ENCODE data around the gene TSPAN4. TPM values are rescaled to one million over a fixed set of nuclear protein-coding genes. Genes with fewer than 3 reads are reported as not detected.

TSPAN4 gene
- total and polyA plus RNA-seq, 4 experiments from 2014 or later = 1.8 to 5.8 (median 4.4) TPM

DNA sequence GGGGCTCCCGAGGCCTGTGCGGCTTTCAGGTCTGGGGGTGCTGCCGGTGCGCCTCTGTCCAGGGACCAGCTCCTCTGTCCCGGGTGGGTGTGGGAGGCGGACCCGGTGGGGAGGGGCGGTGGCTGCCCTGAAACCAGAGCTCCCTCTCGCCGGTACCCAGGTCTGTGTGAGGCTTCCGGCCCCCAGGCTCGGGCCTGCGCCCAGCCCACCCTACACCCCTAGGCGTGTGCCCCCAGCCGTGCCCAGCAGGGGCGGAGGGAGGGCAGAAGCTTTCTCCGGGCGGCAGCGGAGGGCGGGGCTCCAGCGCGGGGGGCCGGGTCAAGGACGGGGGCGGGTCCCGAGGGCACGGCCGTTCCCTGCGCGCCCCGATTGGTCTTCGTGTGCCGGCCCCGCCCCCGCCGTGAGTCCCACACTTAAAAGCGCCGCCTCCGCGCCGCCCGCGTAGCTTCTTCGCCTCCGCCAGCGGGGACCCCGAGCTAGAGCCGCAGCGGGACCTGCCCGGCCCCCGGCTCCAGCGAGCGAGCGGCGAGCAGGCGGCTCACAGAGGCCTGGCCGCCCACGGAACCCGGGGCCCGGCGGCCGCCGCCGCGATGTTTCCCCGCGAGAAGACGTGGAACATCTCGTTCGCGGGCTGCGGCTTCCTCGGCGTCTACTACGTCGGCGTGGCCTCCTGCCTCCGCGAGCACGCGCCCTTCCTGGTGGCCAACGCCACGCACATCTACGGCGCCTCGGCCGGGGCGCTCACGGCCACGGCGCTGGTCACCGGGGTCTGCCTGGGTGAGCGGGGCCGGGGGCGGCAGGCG, 23.3 kb upstream of the TSPAN4 start:
- ChIA-PET POLR2A (ENCODE audit: partially characterized antibody) (interaction anchor here (0.6 to 6.4 kb wide), 21 partner anchors 9 to 611 kb away, joined by 3 to 109 read pairs (median 6); partner anchors contain the start of genes BET1L, CD151, DEAF1 and GATD1), CTCF (ENCODE audit: partially characterized antibody) (interaction anchor here (0.9 to 1.5 kb wide), 4 partner anchors 10 to 23 kb away, joined by 3 to 4 read pairs (median 4); partner anchors contain the start of gene RPLP2)
- peak overlapping the region in 1 of 2 donors; percentile 73 for H3K4me3 ChIP-seq (ENCODE audit: low read length in 2 of 2)

DNA sequence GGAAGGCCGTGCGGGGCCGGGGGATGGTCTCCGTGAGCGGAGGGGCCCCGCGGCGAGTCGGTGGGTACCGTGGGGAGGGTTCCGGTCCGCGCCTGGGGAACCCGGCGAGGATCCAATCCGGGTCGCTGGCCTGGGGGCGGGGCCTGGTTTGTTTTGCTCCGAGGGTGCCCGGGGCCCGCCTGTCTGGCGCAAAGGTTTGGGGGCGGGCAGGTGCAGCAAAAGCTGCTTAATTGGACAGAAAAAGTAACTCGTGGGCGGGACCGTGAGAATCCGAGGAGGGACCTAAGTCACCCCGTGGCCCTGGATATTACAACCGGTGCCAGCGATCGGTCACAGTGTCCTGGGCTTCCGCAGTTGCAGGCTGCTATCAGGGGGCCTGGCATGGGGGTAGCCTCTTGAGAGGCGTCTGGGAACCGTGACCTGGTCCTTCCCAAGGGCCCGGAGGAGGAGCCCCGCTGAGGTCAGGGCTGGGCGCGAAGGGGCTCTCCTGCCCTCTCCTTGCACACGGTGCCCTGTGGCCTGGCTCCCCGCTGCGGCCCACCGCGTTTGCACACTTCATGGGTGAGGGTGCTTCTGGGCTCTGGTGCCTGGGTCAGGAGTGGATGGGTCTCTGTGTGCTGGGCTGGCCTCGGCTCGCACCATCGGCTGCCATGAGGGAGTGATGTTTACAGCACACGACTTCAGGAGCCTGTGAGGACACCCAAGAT, 22.6 kb upstream of the TSPAN4 start:
- H3K27ac Mint-ChIP-seq = peak overlapping the region; percentile 87 to 94 (median 92)
- H3K27me3 Mint-ChIP-seq = no peaks in the 10 kb centered on the region
- peak overlapping the region; percentile 87 to 94 (median 89) for H3K4me3 Mint-ChIP-seq
- H3K4me1 ChIP-seq (ENCODE audit: insufficient read depth, low read length) = peaks cover 22% of the 10 kb centered on the region
- CTCF ChIA-PET (ENCODE audit: partially characterized antibody) = interaction anchor here (1.3 to 1.5 kb wide), 2 partner anchors 21 kb away, joined by 3 to 4 read pairs; no protein-coding TSS in a partner anchor
- H3K36me3 ChIP-seq (ENCODE audit: insufficient read depth, low read length) = peaks cover 5% of the 10 kb centered on the region
- H3K27me3 ChIP-seq (ENCODE audit: insufficient read depth, low read length) = no peaks in the 10 kb centered on the region
- POLR2A ChIA-PET (ENCODE audit: partially characterized antibody) = interaction anchor here (0.6 to 6.4 kb wide), 15 partner anchors 10 to 612 kb away, joined by 3 to 109 read pairs (median 7); partner anchors contain the start of genes BET1L, CD151, PHRF1 and PIDD1
- peaks cover 2 to 22% (median 11%) of the 10 kb centered on the region in 4 donors for H3K4me1 Mint-ChIP-seq
- intact Hi-C loops (cut with micrococcal nuclease) = loop anchor here (1.0 to 2.0 kb wide), 3 partner anchors 11 to 22 kb away; partner anchors contain the start of genes CD151, POLR2L, RPLP2 and TSPAN4
- no peaks in the 10 kb centered on the region for H3K9me3 ChIP-seq (ENCODE audit: control insufficient read depth in 1 of 2, low read length in 2 of 2)
- peak overlapping the region; percentile 66 to 73 for H3K4me3 ChIP-seq (ENCODE audit: low read length in 2 of 2)
- DNase-seq = peak; percentile 94 to 97 (median 96)
- H3K36me3 Mint-ChIP-seq = peaks cover 5 to 20% of the 10 kb centered on the region in 2 donors
- no peaks in the 10 kb centered on the region for H3K9me3 Mint-ChIP-seq
- peak overlapping the region; percentile 81 for H3K27ac ChIP-seq (ENCODE audit: low read depth, low read length)

More for the DNA sequence above, 23.3 kb upstream of the TSPAN4 start:
- intact Hi-C loops (cut with micrococcal nuclease) = loop anchor here (1.0 to 2.0 kb wide), 3 partner anchors 10 to 23 kb away; partner anchors contain the start of genes CD151, POLR2L, RPLP2 and TSPAN4
- Mint-ChIP-seq H3K27ac (peak overlapping the region in 6 of 7 donors; percentile 88 to 94 (median 92)), H3K4me1 (peaks cover 2 to 22% (median 11%) of the 10 kb centered on the region in 4 donors), H3K36me3 (peaks cover 0 to 15% of the 10 kb centered on the region in 2 donors), H3K4me3 (peak overlapping the region; percentile 11 to 94 (median 89)), H3K9me3 (no peaks in the 10 kb centered on the region), H3K27me3 (no peaks in the 10 kb centered on the region)
- DNase-seq = peak; percentile 89 to 92 (median 91)
- peaks cover 22% of the 10 kb centered on the region for H3K4me1 ChIP-seq (ENCODE audit: insufficient read depth, low read length)
- no peaks in the 10 kb centered on the region for H3K27me3 ChIP-seq (ENCODE audit: insufficient read depth, low read length)
- peak overlapping the region; percentile 81 for H3K27ac ChIP-seq (ENCODE audit: low read depth, low read length)
- H3K9me3 ChIP-seq (ENCODE audit: control insufficient read depth in 1 of 2, low read length in 2 of 2) = no peaks in the 10 kb centered on the region
- H3K36me3 ChIP-seq (ENCODE audit: insufficient read depth, low read length) = no peaks in the 10 kb centered on the region

DNA sequence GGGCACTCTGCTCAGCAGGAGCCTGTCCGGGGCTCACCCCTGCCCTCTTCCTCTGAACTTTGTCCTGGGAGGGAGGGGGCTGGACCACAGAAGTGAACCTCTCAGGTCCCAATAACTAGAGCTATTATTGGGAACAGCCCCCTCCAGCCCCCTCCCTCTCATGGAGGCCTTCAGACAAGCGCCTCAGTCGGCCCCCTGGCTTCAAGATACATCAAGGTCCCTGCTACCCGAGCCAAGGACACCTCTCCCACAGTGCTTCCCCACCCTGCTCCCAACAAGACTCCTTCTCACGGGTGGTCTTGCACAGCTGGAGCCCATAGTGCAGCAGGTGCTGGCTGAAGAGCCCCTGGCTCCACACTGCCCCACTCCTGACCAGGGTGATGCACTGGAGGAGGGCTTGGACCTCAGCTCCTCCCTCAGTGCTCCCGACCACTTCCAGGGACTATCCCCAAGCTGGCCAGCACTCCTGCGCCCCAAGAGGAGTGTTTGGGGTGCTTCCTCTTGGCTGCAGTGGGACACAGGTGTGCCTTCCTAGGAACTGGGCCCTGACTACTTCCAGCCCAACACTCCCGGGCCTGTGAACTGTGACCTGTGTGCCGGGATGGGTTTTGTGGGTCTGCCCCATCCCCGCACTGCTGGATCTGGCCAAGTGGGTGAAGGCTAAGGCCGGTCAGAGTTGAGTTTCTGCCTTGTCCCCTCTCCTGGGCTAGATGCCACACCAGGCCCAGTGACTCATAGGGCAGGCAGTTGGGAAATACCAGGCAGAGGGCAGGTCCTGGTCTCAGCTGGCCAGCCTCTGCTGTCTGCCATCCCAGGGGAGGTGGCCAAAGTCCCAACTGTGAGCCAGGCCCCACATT, 21.8 kb upstream of the TSPAN4 start:
- intact Hi-C loops (cut with micrococcal nuclease) = no loop called here

GRCh38 chr11:821512-822371, 20.9 kb upstream of the TSPAN4 start:
- Histone ChIP-seq H3K4me3 (ENCODE audit: low read length in 2 of 2) (no peak overlapping the region), H3K9me3 (ENCODE audit: control insufficient read depth in 1 of 2, low read length in 2 of 2) (no peaks in the 10 kb centered on the region), H3K4me1 (ENCODE audit: insufficient read depth, low read length) (peaks cover 29% of the 10 kb centered on the region), H3K27ac (ENCODE audit: low read depth, low read length) (no peak overlapping the region), H3K27me3 (ENCODE audit: insufficient read depth, low read length) (no peaks in the 10 kb centered on the region), H3K36me3 (ENCODE audit: insufficient read depth, low read length) (peaks cover 5% of the 10 kb centered on the region)
- no peaks in the 10 kb centered on the region for H3K9me3 Mint-ChIP-seq
- peaks cover 2 to 4% of the 10 kb centered on the region in 2 donors for H3K27me3 Mint-ChIP-seq
- H3K4me1 Mint-ChIP-seq = peaks cover 3 to 27% (median 13%) of the 10 kb centered on the region in 4 donors
- CTCF ChIA-PET (ENCODE audit: partially characterized antibody) = no interaction called here
- peak overlapping the region in 2 of 7 donors; percentile 17 to 88 for H3K27ac Mint-ChIP-seq
- peaks cover 8 to 22% of the 10 kb centered on the region in 2 donors for H3K36me3 Mint-ChIP-seq
- intact Hi-C loops (cut with micrococcal nuclease) = no loop called here
- DNase-seq = no peak
- H3K4me3 Mint-ChIP-seq = peak overlapping the region in 6 of 8 donors; percentile 17 to 94 (median 68)
- POLR2A ChIA-PET (ENCODE audit: partially characterized antibody) = interaction anchor here (1.3 to 6.4 kb wide), 6 partner anchors 10 to 21 kb away, joined by 3 to 109 read pairs (median 32); partner anchors contain the start of genes CD151, PIDD1, POLR2L and RPLP2

More for the DNA sequence above, 21.8 kb upstream of the TSPAN4 start:
- Mint-ChIP-seq H3K9me3 (no peaks in the 10 kb centered on the region), H3K36me3 (peaks cover 8 to 22% of the 10 kb centered on the region in 2 donors), H3K4me1 (peaks cover 2 to 22% (median 11%) of the 10 kb centered on the region in 4 donors), H3K4me3 (peak overlapping the region; percentile 74 to 94 (median 88)), H3K27me3 (no peaks in the 10 kb centered on the region), H3K27ac (peak overlapping the region in 6 of 7 donors; percentile 29 to 88 (median 74))
- Histone ChIP-seq H3K9me3 (ENCODE audit: control insufficient read depth in 1 of 2, low read length in 2 of 2) (no peaks in the 10 kb centered on the region), H3K4me1 (ENCODE audit: insufficient read depth, low read length) (peaks cover 22% of the 10 kb centered on the region), H3K27ac (ENCODE audit: low read depth, low read length) (peak overlapping the region; percentile 81), H3K36me3 (ENCODE audit: insufficient read depth, low read length) (peaks cover 5% of the 10 kb centered on the region), H3K27me3 (ENCODE audit: insufficient read depth, low read length) (no peaks in the 10 kb centered on the region), H3K4me3 (ENCODE audit: low read length in 2 of 2) (peak overlapping the region; percentile 66 to 73)
- no peak for DNase-seq
- ChIA-PET CTCF (ENCODE audit: partially characterized antibody) (no interaction called here), POLR2A (ENCODE audit: partially characterized antibody) (interaction anchor here (0.6 to 6.4 kb wide), 11 partner anchors 11 to 245 kb away, joined by 3 to 109 read pairs (median 9); partner anchors contain the start of genes CD151, PHRF1, PIDD1 and POLR2L)

DNA sequence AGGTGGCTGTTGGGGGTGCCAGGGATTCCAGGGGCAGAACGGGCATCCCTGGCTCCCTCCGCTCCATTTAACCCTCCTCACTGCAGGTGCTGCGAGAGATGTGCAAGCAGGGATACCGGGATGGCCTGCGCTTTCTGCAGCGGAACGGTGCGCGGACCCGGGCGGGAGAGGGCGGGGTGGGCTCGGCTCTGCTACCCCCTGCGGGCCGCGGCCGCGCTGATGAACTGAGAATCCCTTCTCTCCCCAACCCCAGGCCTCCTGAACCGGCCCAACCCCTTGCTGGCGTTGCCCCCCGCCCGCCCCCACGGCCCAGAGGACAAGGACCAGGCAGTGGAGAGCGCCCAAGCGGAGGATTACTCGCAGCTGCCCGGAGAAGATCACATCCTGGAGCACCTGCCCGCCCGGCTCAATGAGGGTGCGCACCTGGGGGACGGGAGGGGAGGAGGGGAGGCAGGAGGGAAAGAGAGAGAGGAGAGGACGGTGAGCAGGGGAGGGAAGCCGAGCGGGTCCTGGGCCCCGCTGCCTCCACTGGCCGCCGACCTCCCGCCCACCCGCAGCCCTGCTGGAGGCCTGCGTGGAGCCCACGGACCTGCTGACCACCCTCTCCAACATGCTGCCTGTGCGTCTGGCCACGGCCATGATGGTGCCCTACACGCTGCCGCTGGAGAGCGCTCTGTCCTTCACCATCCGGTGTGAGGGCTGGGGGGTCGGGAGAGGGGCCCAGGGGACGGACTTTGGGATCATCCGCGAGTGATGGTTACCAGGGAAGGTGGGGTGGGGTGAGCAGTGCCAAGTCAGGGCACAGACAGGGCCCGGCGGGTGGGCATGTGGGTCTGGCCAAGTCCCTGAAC, 19.0 kb upstream of the TSPAN4 start:
- H3K9me3 Mint-ChIP-seq = no peaks in the 10 kb centered on the region
- Histone ChIP-seq H3K27ac (ENCODE audit: low read depth, low read length) (no peak overlapping the region), H3K4me1 (ENCODE audit: insufficient read depth, low read length) (peaks cover 37% of the 10 kb centered on the region), H3K9me3 (ENCODE audit: control insufficient read depth in 1 of 2, low read length in 2 of 2) (no peaks in the 10 kb centered on the region), H3K36me3 (ENCODE audit: insufficient read depth, low read length) (peaks cover 5% of the 10 kb centered on the region), H3K27me3 (ENCODE audit: insufficient read depth, low read length) (no peaks in the 10 kb centered on the region), H3K4me3 (ENCODE audit: low read length in 2 of 2) (no peak overlapping the region)
- no peak overlapping the region for H3K27ac Mint-ChIP-seq
- peaks cover 6 to 38% (median 18%) of the 10 kb centered on the region in 4 donors for H3K4me1 Mint-ChIP-seq
- no peak for DNase-seq
- POLR2A ChIA-PET (ENCODE audit: partially characterized antibody) = interaction anchor here (1.1 to 6.4 kb wide), 4 partner anchors 8 to 17 kb away, joined by 3 to 109 read pairs (median 52); partner anchors contain the start of genes CD151 and RPLP2
- intact Hi-C loops (cut with micrococcal nuclease) = no loop called here
- peaks cover 8 to 22% of the 10 kb centered on the region in 2 donors for H3K36me3 Mint-ChIP-seq
- CTCF ChIA-PET (ENCODE audit: partially characterized antibody) = no interaction called here
- H3K27me3 Mint-ChIP-seq = peaks cover 7 to 13% of the 10 kb centered on the region in 2 donors
- H3K4me3 Mint-ChIP-seq = no peak overlapping the region
